Activated T-helper 1 cell treated with anti-CD3 and anti-CD28 coated beads, Interleukin-12 subunit alpha, Interleukin-12 subunit beta, Interleukin-2, Interleukin-4 antibody, amounts not matched to agents 30 ng/mL and 10 ng/mL and 1 ng/mL, durations not matched to agents 14 hours and 24 hours and 36 hours (primary cell): ENCODE measurements around the gene C6orf89. TPM values are rescaled to one million over a fixed set of nuclear protein-coding genes. Genes with fewer than 3 reads are reported as not detected.

ENCODE experiments used
- DNase-seq: peaks from one replicate; pipeline ENCODE4 v3.0.0; 2021; ENCODE audit warnings: low spot score
- H3K27ac Mint-ChIP-seq: one replicate; pipeline ENCODE4 v1.8.0; 2021; ENCODE audit warnings: mild to moderate bottlenecking, mixed read lengths
- H3K27me3 Mint-ChIP-seq: one replicate; pipeline ENCODE4 v1.8.0; 2022; ENCODE audit warnings: mild to moderate bottlenecking, moderate library complexity, mixed read lengths; ENCODE audit not compliant: insufficient read depth
- H3K36me3 Mint-ChIP-seq: one replicate; pipeline ENCODE4 v1.8.0; 2021; ENCODE audit warnings: low read depth, mixed read lengths
- H3K4me1 Mint-ChIP-seq: one replicate; pipeline ENCODE4 v1.8.0; 2021; ENCODE audit warnings: low read depth, mixed read lengths
- H3K4me3 Mint-ChIP-seq: one replicate; pipeline ENCODE4 v1.8.0; 2021; ENCODE audit warnings: mild to moderate bottlenecking, moderate library complexity, mixed read lengths
- H3K9me3 Mint-ChIP-seq: one replicate; pipeline ENCODE4 v1.8.0; 2021; ENCODE audit warnings: mixed read lengths
- intact Hi-C: fragments of 100-400 bp; cut with micrococcal nuclease; formaldehyde crosslinking; loops from one replicate; pipeline ENCODE4 v1.15.1; 2024
- total RNA-seq: library from RNA; stranded (reverse); gene quantifications from 2 replicates; pipeline ENCODE4 v1.2.3, GENCODE V29; 2022

Gene C6orf89
- total RNA-seq, 1 donor from 2014 or later, result 31.5 TPM

- Mint-ChIP-seq H3K36me3 (peaks cover 26% of the 10 kb centered on the region), H3K4me1 (peaks cover 42% of the 10 kb centered on the region), H3K27me3 (no peaks in the 10 kb centered on the region), H3K27ac (no peak overlapping the region), H3K9me3 (no peaks in the 10 kb centered on the region), H3K4me3 (no peak overlapping the region)
- no peak for DNase-seq
- intact Hi-C loops, result no loop called here
These were observed 22.0 kb downstream of the C6orf89 start for GRCh38 chr6:36907781-36908180.

- Mint-ChIP-seq H3K9me3 (no peaks in the 10 kb centered on the region), H3K4me3 (no peak overlapping the region), H3K27me3 (no peaks in the 10 kb centered on the region), H3K36me3 (peaks cover 23% of the 10 kb centered on the region), H3K27ac (no peak overlapping the region), H3K4me1 (peaks cover 51% of the 10 kb centered on the region)
- intact Hi-C loops, result no loop called here
- DNase-seq, result no peak
These were observed 23.0 kb downstream of the C6orf89 start for GRCh38 chr6:36908747-36909146.

- peaks cover 26% of the 10 kb centered on the region for H3K36me3 Mint-ChIP-seq
- peak overlapping the region; percentile 94 for H3K27ac Mint-ChIP-seq
- no peaks in the 10 kb centered on the region for H3K9me3 Mint-ChIP-seq
- peaks cover 61% of the 10 kb centered on the region for H3K4me1 Mint-ChIP-seq
- intact Hi-C loops, result loop anchor here (1.0 to 5.0 kb wide), 15 partner anchors 13 to 605 kb away; partner anchors contain the start of genes C6orf89, MTCH1 and PPIL1
- H3K4me3 Mint-ChIP-seq, result peak overlapping the region; percentile 79
- DNase-seq, result peak; percentile 28
- H3K27me3 Mint-ChIP-seq, result no peaks in the 10 kb centered on the region
These were observed 26.3 kb downstream of the C6orf89 start for GRCh38 chr6:36912030-36912454.

GRCh38 chr6:36912586-36912985, 26.8 kb downstream of the C6orf89 start:
- no peaks in the 10 kb centered on the region for H3K9me3 Mint-ChIP-seq
- intact Hi-C loops, result loop anchor here (1.0 to 5.0 kb wide), 15 partner anchors 13 to 604 kb away; partner anchors contain the start of genes C6orf89, MTCH1 and PPIL1
- peak overlapping the region; percentile 79 for H3K4me3 Mint-ChIP-seq
- H3K36me3 Mint-ChIP-seq, result peaks cover 26% of the 10 kb centered on the region
- peaks cover 57% of the 10 kb centered on the region for H3K4me1 Mint-ChIP-seq
- H3K27ac Mint-ChIP-seq, result peak overlapping the region; percentile 94
- DNase-seq, result peak; percentile 72
- H3K27me3 Mint-ChIP-seq, result no peaks in the 10 kb centered on the region

- Mint-ChIP-seq H3K4me3 (peak overlapping the region; percentile 74), H3K27me3 (no peaks in the 10 kb centered on the region), H3K36me3 (peaks cover 27% of the 10 kb centered on the region), H3K27ac (peak overlapping the region; percentile 94), H3K9me3 (no peaks in the 10 kb centered on the region), H3K4me1 (peaks cover 57% of the 10 kb centered on the region)
- intact Hi-C loops, result loop anchor here (2.0 to 5.0 kb wide), 2 partner anchors 189 to 604 kb away; no protein-coding TSS in a partner anchor
- no peak for DNase-seq
These were observed 27.3 kb downstream of the C6orf89 start for GRCh38 chr6:36913082-36913481.

- Mint-ChIP-seq H3K27me3 (no peaks in the 10 kb centered on the region), H3K9me3 (no peaks in the 10 kb centered on the region), H3K4me3 (peak overlapping the region; percentile 64), H3K4me1 (peaks cover 51% of the 10 kb centered on the region), H3K36me3 (peaks cover 28% of the 10 kb centered on the region), H3K27ac (peak overlapping the region; percentile 94)
- intact Hi-C loops, result loop anchor here (5.0 kb wide), 1 partner anchor 188 kb away; no protein-coding TSS in a partner anchor
- DNase-seq, result peak; percentile 44
These were observed 28.6 kb downstream of the C6orf89 start for GRCh38 chr6:36914227-36914794.

GRCh38 chr6:36915599-36915998, 29.8 kb downstream of the C6orf89 start:
- no peaks in the 10 kb centered on the region for H3K9me3 Mint-ChIP-seq

GRCh38 chr6:36916126-36916525, 30.4 kb downstream of the C6orf89 start:
- peaks cover 55% of the 10 kb centered on the region for H3K4me1 Mint-ChIP-seq
- no peak overlapping the region for H3K4me3 Mint-ChIP-seq
- DNase-seq, result no peak
- intact Hi-C loops, result no loop called here
- peaks cover 39% of the 10 kb centered on the region for H3K36me3 Mint-ChIP-seq
- no peaks in the 10 kb centered on the region for H3K27me3 Mint-ChIP-seq
- H3K9me3 Mint-ChIP-seq, result no peaks in the 10 kb centered on the region
- peak overlapping the region; percentile 37 for H3K27ac Mint-ChIP-seq

More at GRCh38 chr6:36915599-36915998, 29.8 kb downstream of the C6orf89 start:
- peak overlapping the region; percentile 27 for H3K27ac Mint-ChIP-seq
- H3K4me3 Mint-ChIP-seq, result no peak overlapping the region
- peaks cover 51% of the 10 kb centered on the region for H3K4me1 Mint-ChIP-seq
- no peak for DNase-seq
- intact Hi-C loops, result no loop called here
- peaks cover 34% of the 10 kb centered on the region for H3K36me3 Mint-ChIP-seq
- no peaks in the 10 kb centered on the region for H3K27me3 Mint-ChIP-seq

- peaks cover 43% of the 10 kb centered on the region for H3K4me1 Mint-ChIP-seq
- no peaks in the 10 kb centered on the region for H3K9me3 Mint-ChIP-seq
- H3K4me3 Mint-ChIP-seq, result no peak overlapping the region
- intact Hi-C loops, result no loop called here
- no peaks in the 10 kb centered on the region for H3K27me3 Mint-ChIP-seq
- H3K27ac Mint-ChIP-seq, result no peak overlapping the region
- no peak for DNase-seq
- H3K36me3 Mint-ChIP-seq, result peaks cover 38% of the 10 kb centered on the region
These were observed 31.9 kb downstream of the C6orf89 start for GRCh38 chr6:36917541-36918193.

- no peaks in the 10 kb centered on the region for H3K27me3 Mint-ChIP-seq
- peaks cover 36% of the 10 kb centered on the region for H3K36me3 Mint-ChIP-seq
- no peak for DNase-seq
- no peak overlapping the region for H3K27ac Mint-ChIP-seq
- H3K9me3 Mint-ChIP-seq, result no peaks in the 10 kb centered on the region
- peaks cover 43% of the 10 kb centered on the region for H3K4me1 Mint-ChIP-seq
- H3K4me3 Mint-ChIP-seq, result no peak overlapping the region
- intact Hi-C loops, result no loop called here
These were observed 34.3 kb downstream of the C6orf89 start for GRCh38 chr6:36920049-36920448.

GRCh38 chr6:36920546-36920945, 34.8 kb downstream of the C6orf89 start:
- intact Hi-C loops, result no loop called here

GRCh38 chr6:36924131-36924530, 38.4 kb downstream of the C6orf89 start:
- no peak overlapping the region for H3K4me3 Mint-ChIP-seq
- H3K36me3 Mint-ChIP-seq, result peaks cover 27% of the 10 kb centered on the region
- intact Hi-C loops, result loop anchor here (2.0 kb wide), 1 partner anchor 63 kb away; the partner anchor contains the start of gene MTCH1
- H3K27me3 Mint-ChIP-seq, result no peaks in the 10 kb centered on the region
- no peaks in the 10 kb centered on the region for H3K9me3 Mint-ChIP-seq
- no peak for DNase-seq
- peaks cover 46% of the 10 kb centered on the region for H3K4me1 Mint-ChIP-seq
- H3K27ac Mint-ChIP-seq, result peak overlapping the region; percentile 50

More at GRCh38 chr6:36920546-36920945, 34.8 kb downstream of the C6orf89 start:
- H3K4me3 Mint-ChIP-seq, result no peak overlapping the region
- no peak for DNase-seq
- H3K9me3 Mint-ChIP-seq, result no peaks in the 10 kb centered on the region
- H3K36me3 Mint-ChIP-seq, result peaks cover 37% of the 10 kb centered on the region
- peaks cover 43% of the 10 kb centered on the region for H3K4me1 Mint-ChIP-seq
- H3K27ac Mint-ChIP-seq, result no peak overlapping the region
- H3K27me3 Mint-ChIP-seq, result no peaks in the 10 kb centered on the region

GRCh38 chr6:36924778-36925374, 39.1 kb downstream of the C6orf89 start:
- intact Hi-C loops, result loop anchor here (1.0 to 2.0 kb wide), 2 partner anchors 13 to 62 kb away; partner anchors contain the start of gene MTCH1
- no peaks in the 10 kb centered on the region for H3K9me3 Mint-ChIP-seq
- peak overlapping the region; percentile 32 for H3K27ac Mint-ChIP-seq
- H3K36me3 Mint-ChIP-seq, result peaks cover 22% of the 10 kb centered on the region
- peaks cover 46% of the 10 kb centered on the region for H3K4me1 Mint-ChIP-seq
- DNase-seq, result no peak
- no peak overlapping the region for H3K4me3 Mint-ChIP-seq
- no peaks in the 10 kb centered on the region for H3K27me3 Mint-ChIP-seq
